Stimulated activated CD8-positive, alpha-beta memory T cell treated with anti-CD3 and anti-CD28 coated beads, Interleukin-15, amount 100 ng/mL, for 24 hours (primary cell): ENCODE measurements around the gene HLA-DQB1.

Experiments
- DNase-seq: peaks from one replicate; pipeline ENCODE4 v3.0.0-alpha.2; 2020; ENCODE audit warnings: low read depth

HLA-DQB1 gene

GRCh38 chr6:32625137-32625536, 41.3 kb downstream of the HLA-DQB1 start:
- no peak for DNase-seq

DNA sequence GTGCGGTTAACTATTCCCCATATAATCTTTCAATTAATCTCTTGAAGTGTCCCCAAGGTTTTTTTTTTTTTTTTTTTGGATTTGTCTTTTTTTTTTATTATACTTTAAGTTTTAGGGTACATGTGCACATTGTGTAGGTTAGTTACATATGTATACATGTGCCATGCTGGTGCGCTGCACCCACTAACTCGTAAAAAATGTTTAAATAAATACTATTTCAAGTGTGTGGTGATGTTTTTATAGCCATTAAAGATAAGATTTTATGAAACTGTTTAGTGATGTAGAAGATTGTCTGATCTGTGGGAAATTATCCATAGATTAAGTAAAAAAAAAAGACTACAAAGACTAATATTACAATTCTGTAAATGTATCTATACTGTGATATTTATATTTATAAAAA, 41.9 kb downstream of the HLA-DQB1 start:
- DNase-seq = no peak

- no peak for DNase-seq
These were observed 42.8 kb downstream of the HLA-DQB1 start for GRCh38 chr6:32623693-32624092.

DNA sequence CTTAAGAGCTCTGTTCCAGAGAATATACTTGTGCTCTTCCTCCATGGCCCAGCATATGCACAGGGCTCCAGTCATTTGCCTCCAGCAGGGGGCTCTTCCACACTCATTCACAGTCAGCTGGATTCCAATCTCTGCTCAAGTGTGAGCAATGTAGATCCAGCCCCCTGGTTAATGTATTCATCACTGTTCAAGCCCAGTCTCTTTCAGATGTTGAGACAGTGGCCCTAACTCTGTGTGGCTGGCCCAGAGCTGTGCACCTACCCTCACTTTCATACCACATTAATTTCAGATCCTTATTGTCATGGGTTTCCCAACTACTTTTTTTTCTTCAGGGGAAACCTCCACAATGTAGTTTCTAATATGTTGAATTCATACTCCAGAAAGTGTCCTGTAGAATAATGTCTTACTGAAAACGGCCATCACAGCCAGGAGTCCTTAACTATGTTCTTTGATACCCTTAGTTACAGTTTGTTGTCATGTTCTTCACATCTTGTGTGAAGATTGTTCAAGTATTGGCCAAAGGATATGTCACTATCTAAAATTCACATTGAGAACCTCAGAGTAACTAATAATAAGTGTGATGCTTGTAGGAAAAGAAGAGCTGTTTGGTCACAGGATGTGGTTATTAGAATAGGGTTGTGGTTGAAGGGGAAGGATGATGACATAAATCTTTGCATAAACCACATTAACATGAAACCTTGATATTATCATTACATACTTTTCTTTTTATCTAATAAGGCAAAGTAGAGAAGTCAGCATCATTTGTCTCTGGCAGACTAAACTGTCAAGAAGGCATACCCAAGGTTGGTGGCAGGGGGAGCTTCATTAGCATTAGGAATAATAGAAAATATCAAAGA, 43.7 kb downstream of the HLA-DQB1 start:
- no peak for DNase-seq

GRCh38 chr6:32621372-32621771, 45.1 kb downstream of the HLA-DQB1 start:
- no peak for DNase-seq

DNA sequence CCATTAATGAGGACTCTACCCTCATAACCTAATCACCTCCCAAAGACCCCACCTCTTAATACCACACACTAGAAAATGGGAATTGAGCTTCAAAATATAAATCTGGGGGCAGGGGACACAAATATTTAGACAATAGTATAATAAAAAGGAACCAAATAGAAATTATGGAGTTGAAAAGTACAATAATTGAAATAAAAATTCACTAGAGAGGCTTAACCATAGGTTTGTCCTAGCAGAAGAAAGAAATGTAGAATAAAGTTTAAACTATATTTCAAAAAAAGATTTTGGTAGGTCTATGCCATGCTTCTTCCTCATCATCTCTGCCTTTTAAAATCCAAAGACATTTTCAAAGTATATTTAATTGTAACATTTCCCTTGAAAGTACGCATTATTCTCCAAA, 48.7 kb downstream of the HLA-DQB1 start:
- no peak for DNase-seq

- DNase-seq = no peak
These were observed 50.4 kb downstream of the HLA-DQB1 start for GRCh38 chr6:32615885-32616532.

GRCh38 chr6:32614366-32615081, 51.9 kb downstream of the HLA-DQB1 start:
- DNase-seq = no peak

DNA sequence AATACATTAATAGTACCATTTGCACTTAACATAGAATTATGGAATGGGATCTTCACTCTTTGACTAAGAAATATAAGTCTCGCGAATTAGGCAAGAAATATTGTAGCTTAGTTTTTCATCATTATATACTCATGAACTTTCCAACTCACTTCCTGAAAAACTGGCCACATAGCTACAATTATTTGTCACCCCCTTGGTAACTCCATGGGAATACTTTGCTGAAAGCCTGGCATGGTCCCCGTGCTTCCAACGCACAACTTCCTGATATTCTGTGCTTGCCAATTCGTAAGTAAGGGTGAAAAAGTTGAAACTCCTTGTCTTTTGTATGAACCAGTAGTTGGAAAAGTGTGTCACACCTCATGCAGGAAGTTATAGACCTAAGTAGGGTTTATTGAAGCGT, 53.0 kb downstream of the HLA-DQB1 start:
- DNase-seq = no peak

- no peak for DNase-seq
These were observed 55.7 kb downstream of the HLA-DQB1 start for GRCh38 chr6:32610682-32611296.

GRCh38 chr6:32609731-32610640, 56.5 kb downstream of the HLA-DQB1 start:
- DNase-seq = no peak
